GM12878 (cell line): ENCODE results near the gene SPDYE2B.
"Not testable (repeated sequence)": the region's sequence is repeated elsewhere in the genome, so short reads cannot be mapped to it uniquely, and the experiment has no call there.

Experiments
- CTCF ChIP-seq, 3 experiments: IDR thresholded peaks in 2 of 3; conservative IDR thresholded peaks in 1 of 3; 2 replicates each; pipeline ENCODE4 v1.5.1; 2011; ENCODE audit warnings: low read depth in 3 of 3, low read length in 3 of 3, mild to moderate bottlenecking in 3 of 3, control low read depth in 2 of 3, moderate library complexity in 2 of 3, inconsistent platforms in 1 of 3, mixed read lengths in 1 of 3; ENCODE audit not compliant: control insufficient read depth in 2 of 3, insufficient read depth in 1 of 3; ENCODE audit errors: extremely low read depth in 1 of 3
- DPF2 ChIP-seq: fragments of 450-650 bp; IDR thresholded peaks from 2 replicates; pipeline ENCODE4 v1.6.1; 2017; ENCODE audit warnings: mild to moderate bottlenecking
- MAX ChIP-seq: IDR thresholded peaks from 2 replicates; pipeline ENCODE4 v1.6.1; 2012; ENCODE audit warnings: low read depth, low read length, improper control_type of control experiment

GRCh38 chr7:102636956-102637355 lies 13.2 kb upstream of the SPDYE2B start:
- TF ChIP-seq CTCF (IDR thresholded peaks at IDR 0.05 in 2 of 3, conservative IDR thresholded peaks at IDR 0.05 in 1 of 3; ENCODE audit: control insufficient read depth in 2 of 3, extremely low read depth in 1 of 3, insufficient read depth in 1 of 3, low read depth in 3 of 3, low read length in 3 of 3); MAX; DPF2: not testable (repeated sequence)
